GM12873 (cell line): Measurements from ENCODE around the gene SPAAR.

ENCODE experiments used
- TF ChIP-seq, protein P1 (sequence below): IDR thresholded peaks from 2 replicates; pipeline ENCODE4 v1.5.1; 2012; ENCODE audit warnings: low read depth, mild to moderate bottlenecking, moderate library complexity, low read length, control low read depth; ENCODE audit not compliant: insufficient read depth; ENCODE audit errors: missing control alignments

The SPAAR gene

DNA sequence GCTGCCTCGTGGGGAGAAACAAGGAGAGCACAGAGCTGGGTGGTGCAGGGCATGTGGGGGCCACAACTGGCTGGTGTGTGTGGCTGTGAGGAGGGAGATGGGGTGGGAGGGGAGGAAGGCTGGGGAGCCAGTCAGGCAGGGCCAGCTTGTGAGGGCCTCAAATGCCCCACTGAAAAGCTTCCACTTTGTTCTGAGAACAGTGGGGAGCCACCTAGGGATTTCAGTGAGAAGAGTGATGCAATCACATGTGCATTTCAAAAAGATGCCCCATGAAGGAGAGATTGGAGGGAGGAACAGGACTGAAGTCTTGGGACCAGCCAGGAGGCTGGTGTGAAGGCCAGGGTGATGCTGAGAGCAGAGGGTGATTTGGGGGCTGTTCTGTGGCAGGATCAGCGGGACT, 40.4 kb upstream of the SPAAR start:
- TF ChIP-seq, protein P1, sequence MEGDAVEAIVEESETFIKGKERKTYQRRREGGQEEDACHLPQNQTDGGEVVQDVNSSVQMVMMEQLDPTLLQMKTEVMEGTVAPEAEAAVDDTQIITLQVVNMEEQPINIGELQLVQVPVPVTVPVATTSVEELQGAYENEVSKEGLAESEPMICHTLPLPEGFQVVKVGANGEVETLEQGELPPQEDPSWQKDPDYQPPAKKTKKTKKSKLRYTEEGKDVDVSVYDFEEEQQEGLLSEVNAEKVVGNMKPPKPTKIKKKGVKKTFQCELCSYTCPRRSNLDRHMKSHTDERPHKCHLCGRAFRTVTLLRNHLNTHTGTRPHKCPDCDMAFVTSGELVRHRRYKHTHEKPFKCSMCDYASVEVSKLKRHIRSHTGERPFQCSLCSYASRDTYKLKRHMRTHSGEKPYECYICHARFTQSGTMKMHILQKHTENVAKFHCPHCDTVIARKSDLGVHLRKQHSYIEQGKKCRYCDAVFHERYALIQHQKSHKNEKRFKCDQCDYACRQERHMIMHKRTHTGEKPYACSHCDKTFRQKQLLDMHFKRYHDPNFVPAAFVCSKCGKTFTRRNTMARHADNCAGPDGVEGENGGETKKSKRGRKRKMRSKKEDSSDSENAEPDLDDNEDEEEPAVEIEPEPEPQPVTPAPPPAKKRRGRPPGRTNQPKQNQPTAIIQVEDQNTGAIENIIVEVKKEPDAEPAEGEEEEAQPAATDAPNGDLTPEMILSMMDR = no peak

DNA sequence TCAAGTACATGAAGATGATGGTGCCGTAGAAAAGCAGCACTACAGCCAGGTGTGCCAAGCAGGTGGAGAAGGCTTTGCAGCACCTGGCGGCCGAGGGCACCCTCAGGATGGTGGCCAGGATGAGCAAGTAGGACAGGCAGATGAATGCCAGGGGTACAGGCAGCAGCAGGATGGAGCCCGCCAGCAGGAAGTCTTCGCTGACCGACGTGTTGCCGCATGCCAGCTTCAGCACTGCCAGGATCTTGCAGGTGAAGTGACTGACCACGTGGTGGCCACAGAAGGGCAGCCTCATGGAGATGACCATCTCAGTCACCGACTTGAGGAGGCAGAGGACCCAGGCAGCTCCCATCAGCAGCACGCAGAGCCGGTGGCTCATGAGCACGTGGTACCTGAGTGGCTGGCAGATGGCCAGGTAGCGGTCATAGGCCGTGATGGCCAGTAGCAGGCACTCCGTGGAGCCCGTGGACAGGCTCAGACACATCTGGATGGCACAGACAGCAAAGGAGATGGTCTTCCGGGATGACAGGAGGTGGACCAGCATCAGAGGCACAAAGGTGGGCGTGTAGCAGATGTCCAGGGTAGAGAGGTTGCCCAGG, 39.6 kb upstream of the SPAAR start:
- TF ChIP-seq, protein P1 = no peak

DNA sequence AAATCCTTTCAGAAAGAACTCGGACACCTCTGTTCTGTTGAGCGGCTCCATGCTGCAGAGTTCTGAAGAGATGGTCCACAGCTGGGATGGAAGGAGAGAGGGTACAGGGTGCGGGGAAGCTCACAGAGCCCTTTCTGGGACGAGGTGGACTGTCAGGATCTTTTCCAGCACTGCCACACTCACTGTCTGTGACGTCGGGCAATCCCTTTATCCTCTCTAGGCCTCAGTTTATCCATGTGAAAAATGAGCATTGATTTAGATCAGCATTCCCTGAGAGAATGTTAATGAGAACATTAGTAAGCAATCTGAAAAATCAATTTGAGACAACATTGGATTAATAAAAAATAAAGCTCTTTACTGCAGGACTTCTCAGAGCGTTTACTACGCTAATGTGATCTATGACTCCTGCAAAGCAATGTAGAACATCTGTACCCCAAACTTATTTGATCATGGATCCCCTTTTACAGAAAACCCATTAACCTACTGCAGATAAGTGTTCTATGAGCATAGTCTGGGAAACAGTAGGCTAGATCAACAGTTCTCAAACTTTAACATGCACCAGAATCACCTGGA, 38.9 kb upstream of the SPAAR start, which contains the start of gene OR13J1:
OR13J1 (minus strand) TSS at position 51 of the 573 bp plus-strand sequence; CDS start at position 51, 0 bp downstream.
- TF ChIP-seq, protein P1 = no peak

DNA sequence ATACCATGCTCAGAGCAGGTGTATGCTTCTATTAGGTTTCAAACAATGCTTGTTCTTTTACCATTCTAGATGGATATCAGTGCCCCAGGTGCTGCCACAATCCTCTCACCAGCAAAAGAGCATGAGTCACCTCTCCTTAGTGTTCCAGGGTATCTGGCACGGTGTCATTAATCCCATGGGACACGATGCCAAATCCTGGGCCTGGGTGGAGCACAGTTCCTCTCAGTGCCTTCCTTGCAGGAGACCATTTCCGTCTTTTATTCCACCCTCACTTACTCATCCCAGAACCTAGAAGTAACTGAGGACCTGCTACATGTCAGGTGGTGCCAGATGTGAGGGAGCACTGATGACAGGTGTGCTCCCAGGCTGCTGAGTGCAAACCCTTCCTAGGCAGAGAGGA, 37.7 kb upstream of the SPAAR start:
- TF ChIP-seq, protein P1 = no peak

DNA sequence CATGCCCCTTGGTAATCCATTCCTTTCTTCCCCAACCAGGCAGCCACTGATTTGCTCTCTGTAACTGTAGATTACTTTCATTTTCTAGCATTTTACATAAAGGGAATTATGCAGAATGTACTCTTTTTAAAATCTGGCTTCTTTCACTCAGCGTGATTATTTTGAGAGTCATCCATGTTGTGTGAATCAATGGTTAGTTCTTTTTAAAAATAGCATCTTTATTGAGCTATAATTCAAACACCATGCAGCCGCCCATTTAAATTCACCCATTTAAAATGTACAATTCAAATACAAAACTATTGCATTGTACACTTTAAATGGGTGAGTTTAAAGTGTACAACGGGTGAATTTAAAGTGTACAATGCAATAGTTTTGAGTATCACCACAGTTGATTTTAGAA, 36.8 kb upstream of the SPAAR start:
- TF ChIP-seq, protein P1 = no peak

DNA sequence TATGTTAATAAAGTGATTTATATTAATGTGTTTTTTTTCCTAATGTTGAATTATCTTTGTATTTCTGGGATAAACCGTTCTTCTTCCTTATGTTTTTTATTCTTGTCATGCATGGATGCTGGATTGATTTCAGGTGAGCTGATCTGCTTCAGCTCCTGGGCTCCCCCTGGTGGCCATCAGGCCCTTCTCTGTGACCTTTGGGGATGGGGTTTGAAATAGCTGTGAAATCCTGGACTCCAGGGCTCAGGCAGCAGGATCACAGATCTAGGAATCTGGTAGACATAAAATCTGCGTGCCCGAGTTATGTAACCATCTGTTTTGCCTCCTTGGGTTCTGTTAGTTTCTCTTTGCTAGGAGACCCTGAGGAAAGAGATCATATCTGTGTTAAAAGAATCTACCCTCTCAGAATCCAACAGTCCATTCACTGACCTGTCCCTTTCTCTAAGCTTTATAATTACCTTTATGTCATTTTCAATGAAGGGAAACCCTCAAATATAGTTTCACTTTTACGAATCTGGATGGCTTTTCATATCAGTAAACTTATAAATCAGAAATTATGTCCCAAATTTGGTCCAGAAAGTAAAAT, 26.9 kb upstream of the SPAAR start:
- TF ChIP-seq, protein P1 = peak; percentile 93

DNA sequence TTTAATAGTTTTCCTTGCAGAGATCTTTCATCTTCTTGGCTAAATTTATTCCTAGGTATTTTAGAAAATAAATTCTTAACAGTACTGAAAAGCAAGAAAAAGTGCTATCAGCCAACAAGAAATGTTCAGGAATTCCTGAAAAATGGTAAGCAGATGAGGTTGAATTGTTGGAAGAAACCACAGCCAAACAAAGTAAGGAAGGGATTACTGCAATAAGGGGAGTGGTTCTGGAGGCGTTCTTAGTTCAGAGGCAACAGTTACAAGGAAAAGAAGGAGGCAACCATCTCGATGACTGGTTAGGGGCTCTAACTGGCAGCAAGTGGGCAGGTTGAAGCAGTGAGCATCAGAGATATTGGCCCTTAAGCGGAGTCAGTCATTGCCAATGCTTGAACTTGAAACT, 26.3 kb upstream of the SPAAR start:
- TF ChIP-seq, protein P1 = no peak
